ENCODE results near the gene DLGAP3.
"Not testable (repeated sequence)": the region's sequence is repeated elsewhere in the genome, so short reads cannot be mapped to it uniquely, and the experiment has no call there.

The DLGAP3 gene

GRCh38 chr1:34946211-34946610, 16.8 kb upstream of the DLGAP3 start:
- no peak for DNase-seq (ENCODE audit: insufficient read length, low spot score)
- FAIRE-seq, result no peak
- TF ChIP-seq POLR2A (IDR thresholded peaks at IDR 0.05; ENCODE audit: low read depth, low read length), result no peak

- FAIRE-seq; DNase-seq (ENCODE audit: insufficient read length, low spot score): not testable (repeated sequence)
These were observed 12.3 kb upstream of the DLGAP3 start for GRCh38 chr1:34941798-34942197.

GRCh38 chr1:34930702-34931071, 1.2 kb upstream of the DLGAP3 start:
- DNase-seq (ENCODE audit: insufficient read length, low spot score), result no peak
- FAIRE-seq, result no peak
- TF ChIP-seq POLR2A (IDR thresholded peaks at IDR 0.05; ENCODE audit: low read depth, low read length), result no peak

DNA sequence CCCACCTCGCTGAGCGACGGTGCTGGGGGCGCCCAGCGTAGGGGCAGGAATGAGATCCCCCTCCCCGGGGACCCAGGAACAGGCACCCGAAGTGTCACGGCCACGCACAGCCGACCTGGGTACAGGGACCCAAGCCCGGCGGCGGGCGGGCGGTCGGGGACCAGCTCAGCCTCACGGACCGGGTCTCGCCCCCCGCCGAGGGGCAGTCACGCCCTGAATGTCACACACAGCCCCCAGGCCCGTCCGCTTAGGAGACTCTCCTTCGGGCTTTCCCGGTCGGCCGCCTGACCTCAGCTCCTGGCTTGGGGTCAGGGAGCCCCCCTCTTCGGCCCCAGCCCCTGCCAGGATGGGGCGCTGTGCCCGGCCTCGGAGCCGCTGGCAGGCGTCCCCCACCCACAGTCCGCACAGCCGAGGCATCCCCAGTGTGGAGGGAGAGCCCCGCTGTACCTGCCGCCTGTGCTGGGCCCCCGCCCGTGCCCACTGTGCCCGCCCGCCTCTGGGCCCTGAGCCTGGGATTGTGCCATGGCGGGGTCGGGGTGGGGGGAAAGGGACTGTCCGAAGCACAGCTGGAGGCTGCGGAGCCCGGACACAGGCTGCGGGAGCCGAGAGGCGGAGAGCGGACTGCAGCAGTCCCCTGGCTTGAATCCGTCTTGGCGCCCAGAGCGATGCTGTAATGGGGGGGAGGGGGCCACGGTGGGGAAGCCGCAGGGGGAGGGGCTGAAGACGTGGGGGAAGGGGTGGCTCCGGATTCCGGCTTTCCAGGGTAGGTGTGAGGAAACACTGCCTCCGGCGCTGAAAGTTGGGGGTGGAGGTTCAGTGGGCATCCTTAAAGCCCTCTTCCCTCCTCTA, 627 bp upstream of the DLGAP3 start:
- DNase-seq (ENCODE audit: insufficient read length, low spot score) (no peak), FAIRE-seq (no peak)
- no peak for TF ChIP-seq POLR2A (IDR thresholded peaks at IDR 0.05; ENCODE audit: low read depth, low read length)

DNA sequence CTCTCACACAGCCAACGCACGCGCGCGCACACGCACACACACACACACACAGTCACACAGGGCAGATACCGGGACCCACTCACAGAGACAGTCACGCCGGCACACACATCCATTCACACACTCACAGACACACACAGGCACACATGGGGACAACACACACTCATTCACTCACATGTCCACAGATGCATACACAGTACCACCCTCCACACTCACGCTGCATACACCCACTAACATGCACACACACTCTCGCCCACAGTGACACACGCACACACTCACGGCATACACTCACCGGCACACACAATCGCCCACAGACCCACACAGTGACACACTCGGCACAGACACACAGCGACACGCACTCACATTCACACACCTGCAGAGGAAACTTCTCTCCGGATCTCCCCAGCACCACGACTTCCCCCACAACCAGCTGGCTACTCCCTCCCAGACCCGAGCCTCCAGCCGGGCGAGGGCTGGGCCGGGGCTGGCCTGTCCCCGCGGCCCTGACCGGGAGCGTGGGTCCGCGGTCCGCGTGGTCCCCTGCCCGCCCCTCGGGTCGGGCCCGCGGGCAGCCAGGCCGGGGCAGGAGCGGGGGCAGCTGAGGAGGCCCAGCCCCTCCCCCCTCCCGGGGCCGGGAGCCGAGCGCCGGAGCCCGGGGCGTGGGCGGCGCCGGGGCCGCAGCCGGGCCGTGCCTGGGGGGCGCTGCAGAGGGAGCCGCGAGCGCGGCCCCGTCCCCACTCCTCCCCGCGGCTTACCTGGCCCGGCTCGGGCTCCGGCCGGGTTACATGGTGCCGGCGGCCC, 552 bp downstream of the DLGAP3 start:
- no peak for FAIRE-seq
- no peak for DNase-seq (ENCODE audit: insufficient read length, low spot score)
- no peak for TF ChIP-seq POLR2A (IDR thresholded peaks at IDR 0.05; ENCODE audit: low read depth, low read length)

- no peak for FAIRE-seq
- no peak for TF ChIP-seq POLR2A (IDR thresholded peaks at IDR 0.05; ENCODE audit: low read depth, low read length)
- DNase-seq (ENCODE audit: insufficient read length, low spot score), result no peak
These were observed 1.3 kb downstream of the DLGAP3 start for GRCh38 chr1:34928066-34928696.

DNA sequence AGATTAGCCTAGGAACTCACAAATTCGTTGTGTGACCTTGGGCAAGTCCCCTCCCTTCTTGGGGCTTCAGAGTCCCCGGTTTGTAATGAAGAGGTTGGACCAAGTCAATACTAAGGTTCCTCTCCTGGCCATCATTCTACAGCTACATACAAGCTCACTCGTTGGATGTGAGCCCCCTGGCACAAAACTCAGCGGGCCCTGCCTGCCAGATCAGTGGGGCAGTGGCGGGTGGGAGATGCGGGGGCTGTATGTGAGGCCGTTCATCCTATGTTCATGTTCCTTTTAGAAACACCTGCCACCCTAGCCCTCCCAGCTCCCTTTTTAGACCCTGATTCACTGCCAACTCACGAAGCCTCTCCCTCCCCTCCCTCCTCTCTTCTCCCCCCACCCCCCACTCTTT, 2.1 kb downstream of the DLGAP3 start:
- no peak for FAIRE-seq
- no peak for TF ChIP-seq POLR2A (IDR thresholded peaks at IDR 0.05; ENCODE audit: low read depth, low read length)
- no peak for DNase-seq (ENCODE audit: insufficient read length, low spot score)

DNA sequence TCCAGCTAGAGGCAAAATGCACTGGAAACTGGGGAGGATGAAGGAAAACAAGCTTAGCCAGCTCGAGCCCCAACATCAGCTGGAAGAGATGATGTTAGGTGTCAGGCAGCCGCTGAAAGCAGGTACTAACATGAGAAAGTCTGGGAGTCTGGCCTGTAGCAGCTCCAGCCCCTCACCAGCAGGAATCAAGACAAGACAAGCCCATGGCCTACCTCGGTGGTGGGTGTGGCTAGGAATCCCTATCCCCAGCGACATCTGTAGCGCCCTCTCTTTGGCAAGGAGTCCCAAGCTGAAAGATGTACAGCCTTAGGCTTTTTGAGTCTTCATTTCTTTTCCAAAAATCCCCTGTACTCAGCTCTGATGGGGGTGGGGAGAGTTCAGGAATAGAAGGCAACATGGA, 2.6 kb downstream of the DLGAP3 start:
- DNase-seq (ENCODE audit: insufficient read length, low spot score), result no peak
- no peak for FAIRE-seq

GRCh38 chr1:34926156-34926555, 3.3 kb downstream of the DLGAP3 start:
- DNase-seq (ENCODE audit: insufficient read length, low spot score) (peak; percentile 50), FAIRE-seq (no peak)
- TF ChIP-seq POLR2A (IDR thresholded peaks at IDR 0.05; ENCODE audit: low read depth, low read length), result no peak

More for the DNA sequence above, 2.6 kb downstream of the DLGAP3 start:
- no peak for TF ChIP-seq POLR2A (IDR thresholded peaks at IDR 0.05; ENCODE audit: low read depth, low read length)

GRCh38 chr1:34925730-34926129, 3.7 kb downstream of the DLGAP3 start:
- no peak for TF ChIP-seq POLR2A (IDR thresholded peaks at IDR 0.05; ENCODE audit: low read depth, low read length)
- FAIRE-seq, result no peak
- no peak for DNase-seq (ENCODE audit: insufficient read length, low spot score)

GRCh38 chr1:34924759-34925555, 4.5 kb downstream of the DLGAP3 start:
- no peak for TF ChIP-seq POLR2A (IDR thresholded peaks at IDR 0.05; ENCODE audit: low read depth, low read length)
- DNase-seq (ENCODE audit: insufficient read length, low spot score), result peak; percentile 86
- no peak for FAIRE-seq

- FAIRE-seq (no peak), DNase-seq (ENCODE audit: insufficient read length, low spot score) (no peak)
- no peak for TF ChIP-seq POLR2A (IDR thresholded peaks at IDR 0.05; ENCODE audit: low read depth, low read length)
These were observed 6.0 kb downstream of the DLGAP3 start for GRCh38 chr1:34923490-34923889.

DNA sequence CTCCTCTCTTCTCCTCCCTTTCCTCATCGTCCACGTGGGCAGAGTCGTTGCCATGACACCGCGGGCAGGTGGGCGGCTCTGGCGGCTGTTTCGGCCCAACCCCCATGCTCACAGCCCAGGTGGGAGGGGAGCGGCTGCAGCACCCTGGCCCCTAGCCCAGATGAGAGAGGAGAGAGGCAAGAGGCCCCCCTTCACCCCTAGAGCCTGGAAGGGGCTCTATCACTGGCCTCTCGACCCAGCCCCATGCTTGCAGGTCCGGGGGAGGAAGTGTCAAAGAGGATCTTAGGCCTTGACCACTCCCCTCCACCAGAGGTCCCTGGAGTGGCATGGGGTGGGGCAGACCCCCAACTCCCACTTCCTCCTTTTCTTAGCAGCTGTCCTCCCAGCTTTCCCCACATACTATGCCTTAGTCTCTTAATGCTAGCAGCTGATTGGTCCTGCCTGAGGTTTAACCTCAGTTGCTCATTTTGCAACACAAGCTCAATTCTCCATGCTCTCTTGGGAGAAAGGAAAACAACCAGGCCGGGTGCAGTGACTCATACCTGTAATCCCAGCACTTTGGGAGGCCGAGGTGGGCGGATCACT, 10.4 kb downstream of the DLGAP3 start:
- FAIRE-seq (no peak), DNase-seq (ENCODE audit: insufficient read length, low spot score) (no peak)
- TF ChIP-seq POLR2A (IDR thresholded peaks at IDR 0.05; ENCODE audit: low read depth, low read length), result no peak

Data from H54 (cell line).